KMS-11 (cell line): ENCODE data around the gene ZNF592.
"Not testable (repeated sequence)": the region's sequence is repeated elsewhere in the genome, so short reads cannot be mapped to it uniquely, and the experiment has no call there.

Experiments used
- H2AFZ ChIP-seq: fragments of 200-600 bp; sonication (generic); 2 replicates; pipeline ENCODE4 v1.6.1; 2016; ENCODE audit warnings: antibody characterized with exemption, mixed run types, low read depth
- H3K27ac ChIP-seq: fragments of 200-600 bp; sonication (generic); 2 replicates; pipeline ENCODE4 v1.6.1; 2016; ENCODE audit warnings: mild to moderate bottlenecking, mixed run types
- H3K27me3 ChIP-seq: fragments of 200-600 bp; sonication (generic); 2 replicates; pipeline ENCODE4 v1.6.1; 2017; ENCODE audit warnings: mild to moderate bottlenecking, low read depth, mixed run types, moderate library complexity; ENCODE audit not compliant: insufficient read depth
- H3K36me3 ChIP-seq: fragments of 200-600 bp; sonication (generic); 2 replicates; pipeline ENCODE4 v1.6.1; 2017; ENCODE audit warnings: mild to moderate bottlenecking, mixed run types; ENCODE audit not compliant: insufficient read depth
- H3K4me1 ChIP-seq: fragments of 200-600 bp; sonication (generic); 2 replicates; pipeline ENCODE4 v1.6.1; 2016; ENCODE audit warnings: mild to moderate bottlenecking, low read depth, mixed run types; ENCODE audit not compliant: poor library complexity, severe bottlenecking
- H3K4me2 ChIP-seq: fragments of 200-600 bp; sonication (generic); 2 replicates; pipeline ENCODE4 v1.7.0; 2016; ENCODE audit warnings: mild to moderate bottlenecking, mixed run types
- H3K4me3 ChIP-seq: fragments of 200-600 bp; sonication (generic); IDR thresholded peaks from 2 replicates; pipeline ENCODE4 v1.6.1; 2017; ENCODE audit warnings: low read depth, low read length, mixed read lengths; ENCODE audit not compliant: insufficient read depth
- H3K79me2 ChIP-seq: fragments of 200-600 bp; sonication (generic); 2 replicates; pipeline ENCODE4 v1.6.1; 2016; ENCODE audit warnings: low read depth, mixed run types; ENCODE audit not compliant: insufficient read depth
- H3K9ac ChIP-seq: fragments of 200-600 bp; sonication (generic); 2 replicates; pipeline ENCODE4 v1.6.1; 2016; ENCODE audit warnings: mild to moderate bottlenecking, mixed run types
- H4K20me1 ChIP-seq: fragments of 200-600 bp; sonication (generic); 2 replicates; pipeline ENCODE4 v1.6.1; 2016; ENCODE audit warnings: mild to moderate bottlenecking, mixed run types; ENCODE audit not compliant: insufficient read depth
- TF ChIP-seq, protein P1 (sequence below): fragments of 200-600 bp; sonication (generic); conservative IDR thresholded peaks from 2 replicates; pipeline ENCODE4 v1.6.1; 2017; ENCODE audit warnings: low read depth, mild to moderate bottlenecking, antibody characterized with exemption, low read length, moderate library complexity, mixed read lengths

Gene ZNF592

DNA sequence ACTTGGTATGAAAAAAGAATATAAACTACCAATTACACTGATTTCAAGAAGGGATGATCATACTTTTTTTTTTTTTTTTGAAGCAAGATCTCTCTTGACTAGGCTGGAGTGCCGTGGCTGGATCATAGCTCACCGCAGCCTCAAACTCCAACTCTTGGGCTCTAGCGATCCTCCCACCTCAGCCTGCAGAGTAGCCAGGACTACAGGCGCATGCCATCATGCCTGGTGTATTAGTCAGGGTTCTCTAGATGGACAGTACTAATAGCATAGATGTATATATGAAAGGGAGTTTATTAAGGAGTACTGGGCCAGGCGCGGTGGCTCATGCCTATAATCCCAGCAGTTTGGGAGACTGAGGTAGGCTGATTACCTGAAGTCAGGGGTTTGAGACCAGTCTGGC is 21.0 kb upstream of the ZNF592 start:
- Histone ChIP-seq H3K27ac (no peak overlapping the region), H3K9ac (no peak overlapping the region), H3K79me2 (no peaks in the 10 kb centered on the region), H4K20me1 (no peaks in the 10 kb centered on the region), H3K4me2 (no peak overlapping the region), H3K27me3 (no peaks in the 10 kb centered on the region), H3K4me3 (no peak overlapping the region), H3K36me3 (no peaks in the 10 kb centered on the region), H3K4me1 (peaks cover 31% of the 10 kb centered on the region), H2AFZ (no peak overlapping the region)
- TF ChIP-seq, protein P1, sequence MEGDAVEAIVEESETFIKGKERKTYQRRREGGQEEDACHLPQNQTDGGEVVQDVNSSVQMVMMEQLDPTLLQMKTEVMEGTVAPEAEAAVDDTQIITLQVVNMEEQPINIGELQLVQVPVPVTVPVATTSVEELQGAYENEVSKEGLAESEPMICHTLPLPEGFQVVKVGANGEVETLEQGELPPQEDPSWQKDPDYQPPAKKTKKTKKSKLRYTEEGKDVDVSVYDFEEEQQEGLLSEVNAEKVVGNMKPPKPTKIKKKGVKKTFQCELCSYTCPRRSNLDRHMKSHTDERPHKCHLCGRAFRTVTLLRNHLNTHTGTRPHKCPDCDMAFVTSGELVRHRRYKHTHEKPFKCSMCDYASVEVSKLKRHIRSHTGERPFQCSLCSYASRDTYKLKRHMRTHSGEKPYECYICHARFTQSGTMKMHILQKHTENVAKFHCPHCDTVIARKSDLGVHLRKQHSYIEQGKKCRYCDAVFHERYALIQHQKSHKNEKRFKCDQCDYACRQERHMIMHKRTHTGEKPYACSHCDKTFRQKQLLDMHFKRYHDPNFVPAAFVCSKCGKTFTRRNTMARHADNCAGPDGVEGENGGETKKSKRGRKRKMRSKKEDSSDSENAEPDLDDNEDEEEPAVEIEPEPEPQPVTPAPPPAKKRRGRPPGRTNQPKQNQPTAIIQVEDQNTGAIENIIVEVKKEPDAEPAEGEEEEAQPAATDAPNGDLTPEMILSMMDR = no peak

DNA sequence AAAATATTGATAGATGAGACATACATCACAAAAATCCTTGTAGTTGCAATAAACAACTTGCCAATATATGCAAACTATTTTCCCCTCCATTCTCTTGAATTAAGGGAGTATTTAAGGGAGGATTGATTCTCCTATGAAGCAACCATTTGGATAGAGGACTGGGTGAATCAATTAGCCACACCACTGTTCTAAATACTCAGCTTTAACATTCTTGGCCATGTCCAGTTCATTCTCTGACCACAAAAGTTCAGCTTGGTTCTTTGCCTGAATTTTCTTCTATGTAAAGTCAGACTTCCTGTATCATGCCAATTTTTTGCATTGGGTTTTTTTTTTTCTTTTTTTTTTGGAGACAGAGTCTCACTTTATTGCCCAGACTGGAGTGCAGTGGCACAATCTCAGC is 16.6 kb upstream of the ZNF592 start:
- H4K20me1 ChIP-seq = no peaks in the 10 kb centered on the region
- H3K4me1 ChIP-seq = peaks cover 57% of the 10 kb centered on the region
- no peak overlapping the region for H3K4me3 ChIP-seq
- no peak overlapping the region for H3K9ac ChIP-seq
- no peaks in the 10 kb centered on the region for H3K27me3 ChIP-seq
- H3K27ac ChIP-seq = no peak overlapping the region
- no peaks in the 10 kb centered on the region for H3K79me2 ChIP-seq
- no peaks in the 10 kb centered on the region for H3K36me3 ChIP-seq
- H2AFZ ChIP-seq = no peak overlapping the region
- no peak overlapping the region; the same call in 1 of the 2 replicates for H3K4me2 ChIP-seq
- TF ChIP-seq, protein P1 = no peak

DNA sequence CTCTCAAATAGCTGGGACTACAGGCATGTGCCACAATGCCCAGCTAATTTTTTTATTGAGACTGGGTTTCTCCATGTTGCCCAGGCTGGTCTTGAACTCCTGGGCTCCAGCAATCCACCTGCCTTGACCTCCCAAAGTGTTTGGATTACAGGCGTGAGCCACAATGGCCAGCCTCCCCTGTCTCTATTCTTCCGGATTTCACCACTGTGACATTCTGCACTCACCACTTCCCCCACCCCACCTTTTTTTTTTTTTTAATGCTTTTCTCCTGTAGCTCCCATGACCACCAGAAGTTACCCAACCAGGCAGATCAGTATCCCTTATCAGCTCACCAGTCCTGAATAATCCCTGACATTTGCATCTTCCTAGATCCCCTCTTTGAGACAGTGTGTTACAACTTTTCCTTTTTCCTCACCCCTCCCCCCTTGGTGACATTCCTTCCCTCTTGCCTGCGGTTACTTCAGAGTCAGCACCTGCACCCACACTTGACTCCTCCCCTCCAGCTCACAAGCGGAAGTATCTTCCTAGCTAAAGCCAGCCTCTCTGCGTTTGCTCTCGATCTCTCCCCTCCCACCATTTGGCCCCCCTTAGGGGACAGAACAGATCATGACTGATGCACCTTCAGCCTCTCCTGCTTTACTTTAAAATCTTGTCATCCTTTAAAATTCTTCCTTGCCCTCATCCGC is 13.5 kb upstream of the ZNF592 start:
- H3K27ac ChIP-seq = peak overlapping the region; percentile 89
- H3K36me3 ChIP-seq = no peaks in the 10 kb centered on the region
- H3K27me3 ChIP-seq = no peaks in the 10 kb centered on the region
- H4K20me1 ChIP-seq = no peaks in the 10 kb centered on the region
- H3K9ac ChIP-seq = peak overlapping the region; percentile 43; the same call in 1 of the 2 replicates
- peak overlapping the region; percentile 89 for H3K4me2 ChIP-seq
- no peak overlapping the region for H3K4me3 ChIP-seq
- no peaks in the 10 kb centered on the region; the same call in 1 of the 2 replicates for H3K79me2 ChIP-seq
- TF ChIP-seq, protein P1 = 0 out of 2 replicates have a peak, but pooled peaks have one; percentile 3
- peaks cover 85% of the 10 kb centered on the region for H3K4me1 ChIP-seq
- H2AFZ ChIP-seq = peak overlapping the region; percentile 3; the same call in 1 of the 2 replicates

DNA sequence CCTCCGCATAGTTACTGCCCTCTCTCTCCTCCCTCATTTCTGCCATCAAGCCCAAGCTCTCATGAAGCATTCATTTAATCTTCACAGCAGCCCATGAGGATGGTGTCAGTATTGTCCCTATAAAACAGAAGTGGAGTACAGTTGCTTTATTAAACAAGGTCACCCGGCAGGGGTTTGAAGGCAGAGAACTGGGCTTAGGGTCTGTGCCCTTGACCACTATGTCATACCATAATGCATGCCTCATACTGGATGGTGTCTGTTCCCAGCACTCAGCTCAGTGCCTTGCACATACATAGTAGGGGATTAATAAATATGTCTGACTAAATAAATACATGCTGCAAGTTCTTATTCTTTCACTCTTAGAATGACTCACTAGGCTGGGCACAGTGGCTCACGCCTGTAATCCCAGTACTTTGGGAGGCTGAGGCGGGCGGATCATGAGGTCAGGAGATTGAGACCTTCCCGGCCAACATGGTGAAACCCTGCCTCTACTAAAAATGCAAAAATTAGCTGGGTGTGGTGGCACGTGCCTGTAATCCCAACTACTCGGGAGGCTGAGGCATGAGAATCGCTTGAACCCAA is 12.8 kb upstream of the ZNF592 start:
- not testable (repeated sequence) for H3K4me3 ChIP-seq, H3K79me2 ChIP-seq, H3K36me3 ChIP-seq, H3K27me3 ChIP-seq, H4K20me1 ChIP-seq
- H2AFZ ChIP-seq = peak overlapping the region; percentile 3; the same call in 1 of the 2 replicates
- H3K4me2 ChIP-seq = peak overlapping the region; percentile 89
- H3K9ac ChIP-seq = peak overlapping the region; percentile 43
- peak overlapping the region; percentile 89 for H3K27ac ChIP-seq
- H3K4me1 ChIP-seq = peaks cover 90% of the 10 kb centered on the region

DNA sequence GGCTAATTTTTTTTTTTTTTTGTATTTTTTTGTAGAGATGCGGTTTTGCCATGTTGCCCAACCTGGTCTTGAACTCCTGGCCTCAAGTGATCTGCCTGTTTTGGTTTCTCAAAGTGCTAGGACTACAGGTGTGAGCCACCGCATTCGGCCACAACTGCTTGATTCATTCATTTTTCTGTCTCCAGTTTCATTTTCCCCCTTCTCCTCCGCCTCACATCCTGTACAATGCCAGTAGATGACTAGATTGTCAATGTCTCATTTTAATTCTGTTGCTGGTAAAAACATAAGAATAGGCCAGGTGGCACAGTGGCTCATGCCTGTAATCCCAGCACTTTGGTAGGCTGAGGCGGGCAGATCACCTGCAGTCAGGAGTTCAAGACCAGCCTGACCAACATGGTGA is 12.0 kb upstream of the ZNF592 start:
- Histone ChIP-seq H3K4me3 (no peak overlapping the region), H3K27me3 (no peaks in the 10 kb centered on the region), H4K20me1 (no peaks in the 10 kb centered on the region), H3K4me1 (peaks cover 92% of the 10 kb centered on the region), H3K79me2 (no peaks in the 10 kb centered on the region; the same call in 1 of the 2 replicates), H3K27ac (peak overlapping the region; percentile 89), H2AFZ (no peak overlapping the region), H3K9ac (peak overlapping the region; percentile 43; the same call in 1 of the 2 replicates), H3K36me3 (no peaks in the 10 kb centered on the region), H3K4me2 (peak overlapping the region; percentile 89; the same call in 1 of the 2 replicates)
- TF ChIP-seq, protein P1 = no peak
